ENCODE measurements around the gene MYRIP. TPM values are rescaled to one million over a fixed set of nuclear protein-coding genes. Genes with fewer than 3 reads are reported as not detected.

The MYRIP gene
- total and polyA plus RNA-seq, 10 of the 15 experiments (the other 5 are each of a cell fraction or from before 2014, with no cell fraction given) = 0.03 to 0.08 (median 0.04) TPM; not detected in 6

DNA sequence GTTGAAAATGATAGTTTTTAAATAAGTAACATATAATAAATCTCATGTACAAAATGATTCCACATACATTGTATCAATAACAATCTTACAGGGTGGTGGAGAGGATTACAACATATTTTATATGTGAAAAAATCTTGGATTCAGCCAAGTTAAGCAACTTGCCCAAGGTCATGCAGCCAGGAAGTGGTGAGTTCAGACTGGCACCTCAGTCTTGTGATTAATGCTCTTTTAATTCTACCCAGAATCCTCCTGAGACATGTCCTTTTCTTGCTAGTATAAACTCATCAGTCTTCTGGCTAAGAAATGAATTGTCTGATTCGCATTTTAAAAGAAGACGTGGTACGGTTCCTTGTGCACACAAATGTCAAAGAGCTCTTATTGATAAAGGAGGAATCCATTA is 4.5 kb upstream of the MYRIP start:
- ATAC-seq (no peak), FAIRE-seq (no peak), DNase-seq (ENCODE audit: low read depth, low spot score) (no peak)
- ChIA-PET CTCF (no interaction called here), RAD21 (ENCODE audit: unreplicated experiment) (no interaction called here), SMC1A (ENCODE audit: uncharacterized antibody, unreplicated experiment) (no interaction called here), POLR2A (no interaction called here)
- Histone ChIP-seq H3K27ac (ENCODE audit: control insufficient read depth, insufficient read depth) (no peak overlapping the region), H3K27me3 (replicated peaks in 1 of 2; ENCODE audit: control insufficient read depth in 2 of 2, insufficient read depth in 2 of 2, low read length in 1 of 2) (peaks cover 2 to 11% of the 10 kb centered on the region in 2 experiments; a peak in 3 of 4 replicates), H3K36me3 (ENCODE audit: control insufficient read depth in 2 of 2, insufficient read depth in 2 of 2, low read length in 1 of 2) (no peaks in the 10 kb centered on the region), H3K4me2 (ENCODE audit: control insufficient read depth, insufficient read depth) (no peak overlapping the region), H4K20me1 (ENCODE audit: control insufficient read depth, insufficient read depth) (no peaks in the 10 kb centered on the region), H3K4me3 (no peak overlapping the region), H2AFZ (ENCODE audit: control insufficient read depth, low read depth, low read length) (no peak overlapping the region), H3K9ac (ENCODE audit: control insufficient read depth, insufficient read depth, low read length) (no peak overlapping the region), H3K79me2 (ENCODE audit: control insufficient read depth, insufficient read depth, low read length) (no peaks in the 10 kb centered on the region), H3K4me1 (ENCODE audit: control insufficient read depth, insufficient read depth, low read length) (no peaks in the 10 kb centered on the region), H3K9me3 (replicated peaks; ENCODE audit: control insufficient read depth, insufficient read depth, low read length) (no peaks in the 10 kb centered on the region; the same call in 2 of the 3 replicates)
- TF ChIP-seq BMI1 (IDR thresholded peaks at IDR 0.05; ENCODE audit: borderline replicate concordance) (no peak), ZNF274 (IDR thresholded peaks at IDR 0.05; ENCODE audit: insufficient read depth, insufficient read length) (no peak), RUNX3 (IDR thresholded peaks at IDR 0.05; ENCODE audit: low read length) (no peak), ZNF217 (IDR thresholded peaks at IDR 0.05) (no peak)
- TF ChIP-seq, protein P1, sequence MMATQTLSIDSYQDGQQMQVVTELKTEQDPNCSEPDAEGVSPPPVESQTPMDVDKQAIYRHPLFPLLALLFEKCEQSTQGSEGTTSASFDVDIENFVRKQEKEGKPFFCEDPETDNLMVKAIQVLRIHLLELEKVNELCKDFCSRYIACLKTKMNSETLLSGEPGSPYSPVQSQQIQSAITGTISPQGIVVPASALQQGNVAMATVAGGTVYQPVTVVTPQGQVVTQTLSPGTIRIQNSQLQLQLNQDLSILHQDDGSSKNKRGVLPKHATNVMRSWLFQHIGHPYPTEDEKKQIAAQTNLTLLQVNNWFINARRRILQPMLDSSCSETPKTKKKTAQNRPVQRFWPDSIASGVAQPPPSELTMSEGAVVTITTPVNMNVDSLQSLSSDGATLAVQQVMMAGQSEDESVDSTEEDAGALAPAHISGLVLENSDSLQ (IDR thresholded peaks at IDR 0.05) = no peak
- 68% methylated on average over 3 of the region's 3 CpGs for WGBS (ENCODE audit: insufficient coverage, insufficient replicate concordance, low lambda C conversion rate, missing lambda C conversion rate)
- no TSS peak for BruUV-seq (replicated peaks)
- in situ Hi-C loops (cut with MboI) = no loop called here
- intact Hi-C loops (cut with micrococcal nuclease; ENCODE audit: unreplicated experiment) = no loop called here

DNA sequence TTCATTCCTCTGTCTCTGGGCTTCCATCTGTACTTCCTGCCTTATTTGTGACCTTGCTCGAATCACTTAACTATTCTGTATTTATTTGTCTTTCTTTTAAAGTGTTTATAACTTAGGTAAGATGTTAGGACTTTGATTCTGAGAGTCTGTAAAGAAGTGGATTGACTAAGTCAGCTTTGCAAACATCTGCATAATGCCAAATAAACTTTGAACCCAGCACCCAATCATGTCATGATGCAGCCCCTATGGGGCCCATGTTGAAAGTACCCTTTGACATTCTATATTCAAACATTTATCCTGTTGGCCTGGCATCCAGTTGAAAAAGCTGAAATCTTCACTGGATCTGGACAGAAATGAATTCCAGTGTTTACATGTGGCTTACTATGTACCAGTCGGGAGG is 3.8 kb upstream of the MYRIP start:
- Histone ChIP-seq H3K27ac (ENCODE audit: control insufficient read depth, insufficient read depth) (no peak overlapping the region), H3K9ac (ENCODE audit: control insufficient read depth, insufficient read depth, low read length) (no peak overlapping the region), H4K20me1 (ENCODE audit: control insufficient read depth, insufficient read depth) (no peaks in the 10 kb centered on the region), H3K79me2 (ENCODE audit: control insufficient read depth, insufficient read depth, low read length) (no peaks in the 10 kb centered on the region), H3K4me1 (ENCODE audit: control insufficient read depth, insufficient read depth, low read length) (no peaks in the 10 kb centered on the region), H3K4me2 (ENCODE audit: control insufficient read depth, insufficient read depth) (no peak overlapping the region), H3K4me3 (no peak overlapping the region), H3K27me3 (replicated peaks in 1 of 2; ENCODE audit: control insufficient read depth in 2 of 2, insufficient read depth in 2 of 2, low read length in 1 of 2) (peaks cover 8 to 16% of the 10 kb centered on the region in 2 experiments), H2AFZ (ENCODE audit: control insufficient read depth, low read depth, low read length) (no peak overlapping the region), H3K9me3 (replicated peaks; ENCODE audit: control insufficient read depth, insufficient read depth, low read length) (no peaks in the 10 kb centered on the region; the same call in 2 of the 3 replicates), H3K36me3 (ENCODE audit: control insufficient read depth in 2 of 2, insufficient read depth in 2 of 2, low read length in 1 of 2) (no peaks in the 10 kb centered on the region)
- ChIA-PET SMC1A (ENCODE audit: uncharacterized antibody, unreplicated experiment) (no interaction called here), RAD21 (ENCODE audit: unreplicated experiment) (no interaction called here), POLR2A (no interaction called here), CTCF (interaction anchor here (1.0 kb wide), 1 partner anchor 11 kb away, joined by 3 read pairs; no protein-coding TSS in a partner anchor)
- in situ Hi-C loops (cut with MboI) (no loop called here), intact Hi-C loops (cut with micrococcal nuclease; ENCODE audit: unreplicated experiment) (no loop called here)
- 3% methylated on average over 2 of the region's 2 CpGs for whole genome bisulfite sequencing (ENCODE audit: insufficient coverage, insufficient replicate concordance, low lambda C conversion rate, missing lambda C conversion rate)
- BruUV-seq (replicated peaks) = no TSS peak
- FAIRE-seq (no peak), ATAC-seq (no peak), DNase-seq (ENCODE audit: low read depth, low spot score) (no peak)
- TF ChIP-seq RELA (IDR thresholded peaks at IDR 0.05; ENCODE audit: borderline replicate concordance, partially characterized antibody) (no peak), CBX5 (IDR thresholded peaks at IDR 0.05; ENCODE audit: low read depth) (no peak), NRF1 (conservative IDR thresholded peaks at IDR 0.05; ENCODE audit: low read depth, low read length) (no peak), POLR2A (IDR thresholded peaks at IDR 0.05; ENCODE audit: low read depth, low read length) (no peak)
- TF ChIP-seq, protein P2, sequence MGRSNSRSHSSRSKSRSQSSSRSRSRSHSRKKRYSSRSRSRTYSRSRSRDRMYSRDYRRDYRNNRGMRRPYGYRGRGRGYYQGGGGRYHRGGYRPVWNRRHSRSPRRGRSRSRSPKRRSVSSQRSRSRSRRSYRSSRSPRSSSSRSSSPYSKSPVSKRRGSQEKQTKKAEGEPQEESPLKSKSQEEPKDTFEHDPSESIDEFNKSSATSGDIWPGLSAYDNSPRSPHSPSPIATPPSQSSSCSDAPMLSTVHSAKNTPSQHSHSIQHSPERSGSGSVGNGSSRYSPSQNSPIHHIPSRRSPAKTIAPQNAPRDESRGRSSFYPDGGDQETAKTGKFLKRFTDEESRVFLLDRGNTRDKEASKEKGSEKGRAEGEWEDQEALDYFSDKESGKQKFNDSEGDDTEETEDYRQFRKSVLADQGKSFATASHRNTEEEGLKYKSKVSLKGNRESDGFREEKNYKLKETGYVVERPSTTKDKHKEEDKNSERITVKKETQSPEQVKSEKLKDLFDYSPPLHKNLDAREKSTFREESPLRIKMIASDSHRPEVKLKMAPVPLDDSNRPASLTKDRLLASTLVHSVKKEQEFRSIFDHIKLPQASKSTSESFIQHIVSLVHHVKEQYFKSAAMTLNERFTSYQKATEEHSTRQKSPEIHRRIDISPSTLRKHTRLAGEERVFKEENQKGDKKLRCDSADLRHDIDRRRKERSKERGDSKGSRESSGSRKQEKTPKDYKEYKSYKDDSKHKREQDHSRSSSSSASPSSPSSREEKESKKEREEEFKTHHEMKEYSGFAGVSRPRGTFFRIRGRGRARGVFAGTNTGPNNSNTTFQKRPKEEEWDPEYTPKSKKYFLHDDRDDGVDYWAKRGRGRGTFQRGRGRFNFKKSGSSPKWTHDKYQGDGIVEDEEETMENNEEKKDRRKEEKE (IDR thresholded peaks at IDR 0.05) = no peak
- TF ChIP-seq, protein P3, sequence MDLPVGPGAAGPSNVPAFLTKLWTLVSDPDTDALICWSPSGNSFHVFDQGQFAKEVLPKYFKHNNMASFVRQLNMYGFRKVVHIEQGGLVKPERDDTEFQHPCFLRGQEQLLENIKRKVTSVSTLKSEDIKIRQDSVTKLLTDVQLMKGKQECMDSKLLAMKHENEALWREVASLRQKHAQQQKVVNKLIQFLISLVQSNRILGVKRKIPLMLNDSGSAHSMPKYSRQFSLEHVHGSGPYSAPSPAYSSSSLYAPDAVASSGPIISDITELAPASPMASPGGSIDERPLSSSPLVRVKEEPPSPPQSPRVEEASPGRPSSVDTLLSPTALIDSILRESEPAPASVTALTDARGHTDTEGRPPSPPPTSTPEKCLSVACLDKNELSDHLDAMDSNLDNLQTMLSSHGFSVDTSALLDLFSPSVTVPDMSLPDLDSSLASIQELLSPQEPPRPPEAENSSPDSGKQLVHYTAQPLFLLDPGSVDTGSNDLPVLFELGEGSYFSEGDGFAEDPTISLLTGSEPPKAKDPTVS (IDR thresholded peaks at IDR 0.05; ENCODE audit: low read depth, low read length) = no peak

Measured in GM12878 (cell line).